HepG2 (cell line): ENCODE data around the gene TIA1. TPM values are rescaled to one million over a fixed set of nuclear protein-coding genes. Genes with fewer than 3 reads are reported as not detected.

Source experiments
- ATAC-seq: fragments of 200-7000 bp; cut with Tn5 transposase; 3 replicates; pipeline ENCODE4 v1.9.1; 2020; ENCODE audit warnings: mild to moderate bottlenecking, moderate library complexity
- BruUV-seq: library from RNA; stranded (reverse); fragments of 400-500 nt; replicated peaks from 2 replicates; lab custom pipeline; 2021; lab: Mats Ljungman, UMichigan
- CTCF ChIA-PET: fragments of 300-600 bp; formaldehyde crosslinking; extraction: SDS; loops from one replicate; lab custom pipeline; 2021; ENCODE audit warnings: low total read pairs, inconsistent platforms, low intra/inter-chr PET ratio; lab: Yijun Ruan, JAX
- POLR2A ChIA-PET: fragments of 350-600 bp; sonication (Branson Sonifier 250); formaldehyde crosslinking; loops from one replicate; lab custom pipeline; 2020; ENCODE audit warnings: antibody characterized with exemption, inconsistent platforms; lab: Yijun Ruan, JAX
- DNase-seq: peaks from one replicate; pipeline ENCODE4 v3.0.0-alpha.2; 2015; ENCODE audit warnings: low spot score
- FAIRE-seq: peaks from 3 replicates; lab custom pipeline; 2011; peaks lifted over from hg19 to GRCh38; lab: Jason Lieb, UNC
- H2AFZ ChIP-seq: one replicate; pipeline ENCODE4 v1.6.1; 2011; ENCODE audit warnings: low read length, inconsistent platforms
- H3K27ac ChIP-seq: fragments of 300-600 bp; 3 replicates; pipeline ENCODE4 v1.8.0; 2011; ENCODE audit warnings: mixed run types, mild to moderate bottlenecking, mixed read lengths, low read length, inconsistent platforms; ENCODE audit not compliant: insufficient read depth; ENCODE audit errors: extremely low read length
- H3K27me3 ChIP-seq, 2 experiments: fragments of 200-600 bp in 1 of 2; 2 replicates in 1 of 2; 3 replicates in 1 of 2; pipeline versions ENCODE4 v1.6.0 to v1.8.0; 2011; ENCODE audit warnings: low read length in 2 of 2, mild to moderate bottlenecking in 2 of 2, moderate library complexity in 2 of 2, inconsistent platforms in 1 of 2; ENCODE audit not compliant: insufficient read depth in 2 of 2, control insufficient read depth in 1 of 2
- H3K36me3 ChIP-seq, 2 experiments: fragments of 200-600 bp in 1 of 2; replicated peaks in 1 of 2; 2 replicates in 1 of 2; 3 replicates in 1 of 2; pipeline versions ENCODE4 v1.5.1 to v1.8.0; 2011; ENCODE audit warnings: low read length in 2 of 2, inconsistent platforms in 1 of 2; ENCODE audit not compliant: insufficient read depth in 2 of 2, control insufficient read depth in 1 of 2
- H3K4me1 ChIP-seq: 2 replicates; pipeline ENCODE4 v1.5.1; 2012; ENCODE audit warnings: low read length, inconsistent platforms; ENCODE audit not compliant: insufficient read depth
- H3K4me2 ChIP-seq: 2 replicates; pipeline ENCODE4 v1.6.0; 2011; ENCODE audit warnings: low read depth, low read length, inconsistent platforms
- H3K4me3 ChIP-seq, 3 experiments: fragments of 200-600 bp in 1 of 3; sonication (generic), shearing (Covaris generic) in 1 of 3; replicated peaks in 1 of 3; 2 replicates each; pipeline ENCODE4 v1.5.1; 2011 to 2016; ENCODE audit warnings: low read length in 3 of 3, inconsistent platforms in 2 of 3, low read depth in 2 of 3, mild to moderate bottlenecking in 2 of 3, control low read depth in 1 of 3, mixed read lengths in 1 of 3; ENCODE audit not compliant: insufficient read depth in 1 of 3
- H3K79me2 ChIP-seq: one replicate; pipeline ENCODE4 v1.6.1; 2011; ENCODE audit warnings: low read length, inconsistent platforms; ENCODE audit not compliant: insufficient read depth
- H3K9ac ChIP-seq: 2 replicates; pipeline ENCODE4 v1.6.0; 2011; ENCODE audit warnings: mild to moderate bottlenecking, low read depth, low read length, inconsistent platforms; ENCODE audit not compliant: insufficient read depth
- H3K9me3 ChIP-seq: 2 replicates; pipeline ENCODE4 v1.5.1; 2012; ENCODE audit warnings: mild to moderate bottlenecking, low read length
- H4K20me1 ChIP-seq: 2 replicates; pipeline ENCODE4 v1.6.0; 2011; ENCODE audit warnings: inconsistent platforms, mild to moderate bottlenecking, low read length, moderate library complexity; ENCODE audit not compliant: insufficient read depth
- CCDC6 ChIP-seq: sonication (generic); formaldehyde crosslinking; IDR thresholded peaks from 2 replicates; pipeline ENCODE4 v1.8.1; 2022; ENCODE audit warnings: mild to moderate bottlenecking, missing genetic modification reagents, moderate library complexity
- CEBPB ChIP-seq: IDR thresholded peaks from 2 replicates; pipeline ENCODE4 v1.6.1; 2011; ENCODE audit warnings: low read depth, low read length, improper control_type of control experiment, borderline replicate concordance
- NFE2L2 ChIP-seq: fragments of 150-350 bp; IDR thresholded peaks from 2 replicates; pipeline ENCODE4 v1.6.1; 2014; ENCODE audit warnings: low read length
- ONECUT2 ChIP-seq: sonication (generic); formaldehyde crosslinking; IDR thresholded peaks from 2 replicates; pipeline ENCODE4 v1.4.0; 2020; ENCODE audit warnings: missing genetic modification reagents
- TOPORS ChIP-seq: sonication (generic); formaldehyde crosslinking; IDR thresholded peaks from 2 replicates; pipeline ENCODE4 v1.8.0; 2023; ENCODE audit warnings: mild to moderate bottlenecking, missing genetic modification reagents
- ZNF230 ChIP-seq: sonication (generic); formaldehyde crosslinking; IDR thresholded peaks from 2 replicates; pipeline ENCODE4 v1.4.0; 2020; ENCODE audit warnings: mild to moderate bottlenecking, missing genetic modification reagents
- ZZZ3 ChIP-seq: sonication (generic); formaldehyde crosslinking; IDR thresholded peaks from 2 replicates; pipeline ENCODE4 v1.4.0; 2020; ENCODE audit warnings: missing genetic modification reagents, mild to moderate bottlenecking, borderline replicate concordance
- WGBS: methylation state at CpG from one replicate; pipeline ENCODE4 v1.1.6; 2017; ENCODE audit warnings: low lambda C conversion rate; 5-methylcytosine and 5-hydroxymethylcytosine counted together
- in situ Hi-C: cut with HindIII; loops from 2 replicates; pipeline ENCODE4 v1.10.0; 2017; ENCODE audit warnings: low pct_unique_long_range_greater_than_20kb; ENCODE audit not compliant: extremely low pct_ligation_motif_present
- intact Hi-C: fragments of 100-400 bp; cut with micrococcal nuclease; formaldehyde crosslinking; loops from one replicate; pipeline ENCODE4 v1.10.0; 2022; ENCODE audit not compliant: unreplicated experiment
- polyA plus RNA-seq, 8 experiments: library from polyadenylated mRNA; depleted of rRNA in 3 of 8; stranded (reverse) in 7 of 8; unstranded in 1 of 8; fragments of >200 nt; fragmentation: Illumina TruSeq in 4 of 8; extraction: Trizol in 4 of 8; gene quantifications; 2 replicates each; pipeline versions ENCODE4 v1.2.1 to v1.2.3, GENCODE V29; 2011 to 2016; ENCODE audit warnings: low read depth in 4 of 8, missing spikeins in 1 of 8, mixed read lengths in 1 of 8; ENCODE audit not compliant: insufficient read depth in 1 of 8
- total RNA-seq, 5 experiments: library from RNA; depleted of rRNA; stranded (reverse); fragments of >200 nt; fragmentation: Illumina TruSeq; extraction: Trizol; gene quantifications; 2 replicates each; pipeline ENCODE4 v1.2.3, GENCODE V29; 2016; ENCODE audit warnings: low read depth in 1 of 5
- TF ChIP-seq, protein P1 (sequence below): fragments of 450-650 bp; IDR thresholded peaks from 2 replicates; pipeline ENCODE4 v1.6.1; 2017; ENCODE audit warnings: mild to moderate bottlenecking
- TF ChIP-seq, protein P2 (sequence below): sonication (generic); formaldehyde crosslinking; IDR thresholded peaks from 2 replicates; pipeline ENCODE4 v1.4.0; 2020; ENCODE audit warnings: missing genetic modification reagents

Gene TIA1
- total and polyA plus RNA-seq, 2 of the 13 experiments (the other 11 are each of a cell fraction or from before 2014, with no cell fraction given): 209 to 319 TPM

DNA sequence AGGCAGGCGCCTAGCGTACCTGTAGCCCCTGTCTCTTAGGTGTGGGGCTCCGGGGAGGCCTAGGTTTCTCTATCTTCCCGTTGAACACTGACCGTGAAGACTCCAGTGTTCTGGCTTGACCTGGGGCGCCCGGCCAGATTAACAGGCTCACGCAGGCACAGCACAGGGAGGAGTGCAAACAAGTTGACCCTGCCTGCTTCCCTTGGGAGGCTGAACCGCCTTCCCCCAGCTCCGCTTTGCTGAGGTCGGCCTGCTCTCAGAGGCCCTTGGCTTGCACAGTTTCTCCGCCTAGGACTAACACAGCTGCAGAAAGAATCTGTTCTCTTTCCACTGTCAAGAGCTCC is 10.1 kb upstream of the TIA1 start (continued):
- TF ChIP-seq, protein P1, sequence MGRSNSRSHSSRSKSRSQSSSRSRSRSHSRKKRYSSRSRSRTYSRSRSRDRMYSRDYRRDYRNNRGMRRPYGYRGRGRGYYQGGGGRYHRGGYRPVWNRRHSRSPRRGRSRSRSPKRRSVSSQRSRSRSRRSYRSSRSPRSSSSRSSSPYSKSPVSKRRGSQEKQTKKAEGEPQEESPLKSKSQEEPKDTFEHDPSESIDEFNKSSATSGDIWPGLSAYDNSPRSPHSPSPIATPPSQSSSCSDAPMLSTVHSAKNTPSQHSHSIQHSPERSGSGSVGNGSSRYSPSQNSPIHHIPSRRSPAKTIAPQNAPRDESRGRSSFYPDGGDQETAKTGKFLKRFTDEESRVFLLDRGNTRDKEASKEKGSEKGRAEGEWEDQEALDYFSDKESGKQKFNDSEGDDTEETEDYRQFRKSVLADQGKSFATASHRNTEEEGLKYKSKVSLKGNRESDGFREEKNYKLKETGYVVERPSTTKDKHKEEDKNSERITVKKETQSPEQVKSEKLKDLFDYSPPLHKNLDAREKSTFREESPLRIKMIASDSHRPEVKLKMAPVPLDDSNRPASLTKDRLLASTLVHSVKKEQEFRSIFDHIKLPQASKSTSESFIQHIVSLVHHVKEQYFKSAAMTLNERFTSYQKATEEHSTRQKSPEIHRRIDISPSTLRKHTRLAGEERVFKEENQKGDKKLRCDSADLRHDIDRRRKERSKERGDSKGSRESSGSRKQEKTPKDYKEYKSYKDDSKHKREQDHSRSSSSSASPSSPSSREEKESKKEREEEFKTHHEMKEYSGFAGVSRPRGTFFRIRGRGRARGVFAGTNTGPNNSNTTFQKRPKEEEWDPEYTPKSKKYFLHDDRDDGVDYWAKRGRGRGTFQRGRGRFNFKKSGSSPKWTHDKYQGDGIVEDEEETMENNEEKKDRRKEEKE: no peak
- 0 out of 2 replicates have a peak, but pooled peaks have one; percentile 15 for TF ChIP-seq ZNF230 (CRISPR knock-in tag)
- TF ChIP-seq ZZZ3 (CRISPR knock-in tag): no peak
- no peak for TF ChIP-seq NFE2L2
- TF ChIP-seq TOPORS (CRISPR knock-in tag): no peak
- no peak for TF ChIP-seq ONECUT2 (CRISPR knock-in tag)
- peak; percentile 18; the same call in 1 of the 2 replicates for TF ChIP-seq CCDC6 (CRISPR knock-in tag)

GRCh38 chr2:70255637-70256314 is 7.3 kb upstream of the TIA1 start:
- H2AFZ ChIP-seq: no peak overlapping the region
- H3K4me2 ChIP-seq: no peak overlapping the region
- peak; percentile 58; the same call in 1 of the 2 replicates for TF ChIP-seq CEBPB
- TF ChIP-seq, protein P2, sequence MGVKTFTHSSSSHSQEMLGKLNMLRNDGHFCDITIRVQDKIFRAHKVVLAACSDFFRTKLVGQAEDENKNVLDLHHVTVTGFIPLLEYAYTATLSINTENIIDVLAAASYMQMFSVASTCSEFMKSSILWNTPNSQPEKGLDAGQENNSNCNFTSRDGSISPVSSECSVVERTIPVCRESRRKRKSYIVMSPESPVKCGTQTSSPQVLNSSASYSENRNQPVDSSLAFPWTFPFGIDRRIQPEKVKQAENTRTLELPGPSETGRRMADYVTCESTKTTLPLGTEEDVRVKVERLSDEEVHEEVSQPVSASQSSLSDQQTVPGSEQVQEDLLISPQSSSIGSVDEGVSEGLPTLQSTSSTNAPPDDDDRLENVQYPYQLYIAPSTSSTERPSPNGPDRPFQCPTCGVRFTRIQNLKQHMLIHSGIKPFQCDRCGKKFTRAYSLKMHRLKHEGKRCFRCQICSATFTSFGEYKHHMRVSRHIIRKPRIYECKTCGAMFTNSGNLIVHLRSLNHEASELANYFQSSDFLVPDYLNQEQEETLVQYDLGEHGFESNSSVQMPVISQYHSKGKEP (CRISPR knock-in tag): no peak
- POLR2A ChIA-PET: no interaction called here
- FAIRE-seq (no peak), ATAC-seq (no peak), DNase-seq (no peak)
- peaks cover 21% of the 10 kb centered on the region for H3K79me2 ChIP-seq
- in situ Hi-C loops (no loop called here), intact Hi-C loops (no loop called here)
- 85% methylated on average over 8 of the region's 8 CpGs for WGBS
- CTCF ChIA-PET: no interaction called here
- no peak overlapping the region for H3K9ac ChIP-seq
- no peaks in the 10 kb centered on the region for H3K9me3 ChIP-seq
- peaks cover 0 to 8% of the 10 kb centered on the region in 2 experiments; a peak in 2 of 5 replicates for H3K36me3 ChIP-seq
- no peaks in the 10 kb centered on the region for H4K20me1 ChIP-seq
- H3K27me3 ChIP-seq: no peaks in the 10 kb centered on the region; a peak in 1 of 5 replicates
- BruUV-seq: no TSS peak
- H3K27ac ChIP-seq: no peak overlapping the region
- H3K4me1 ChIP-seq: peaks cover 34% of the 10 kb centered on the region
- H3K4me3 ChIP-seq: no peak overlapping the region
